ENCODE results near the gene SEBOX.

The SEBOX gene

GRCh38 chr17:28395426-28395825 lies 30.4 kb upstream of the SEBOX start:
- TF ChIP-seq CTCF (IDR thresholded peaks at IDR 0.05; ENCODE audit: insufficient read depth, low read length, missing control alignments): no peak
- H3K4me3 ChIP-seq (ENCODE audit: low read depth, low read length): no peak overlapping the region
- POLR2A ChIA-PET: interaction anchor here (1.4 kb wide), 1 partner anchor 11 kb away, joined by 4 read pairs; no protein-coding TSS in a partner anchor
- no peak for DNase-seq (ENCODE audit: low read depth, low spot score)
- CTCF ChIA-PET: no interaction called here

GRCh38 chr17:28394337-28395116 lies 29.5 kb upstream of the SEBOX start:
- TF ChIP-seq CTCF (IDR thresholded peaks at IDR 0.05; ENCODE audit: insufficient read depth, low read length, missing control alignments): no peak
- CTCF ChIA-PET: interaction anchor here (1.0 to 1.4 kb wide), 3 partner anchors 9 to 38 kb away, joined by 3 to 6 read pairs (median 4); partner anchors contain the start of gene POLDIP2
- DNase-seq (ENCODE audit: low read depth, low spot score): peak; percentile 54
- POLR2A ChIA-PET: interaction anchor here (1.4 kb wide), 1 partner anchor 10 kb away, joined by 4 read pairs; no protein-coding TSS in a partner anchor
- H3K4me3 ChIP-seq (ENCODE audit: low read depth, low read length): no peak overlapping the region

- TF ChIP-seq CTCF (IDR thresholded peaks at IDR 0.05; ENCODE audit: insufficient read depth, low read length, missing control alignments): no peak
- ChIA-PET POLR2A (no interaction called here), CTCF (no interaction called here)
- DNase-seq (ENCODE audit: low read depth, low spot score): no peak
- H3K4me3 ChIP-seq (ENCODE audit: low read depth, low read length): no peak overlapping the region
Measured at GRCh38 chr17:28392491-28392890, 27.5 kb upstream of the SEBOX start.

- TF ChIP-seq CTCF (IDR thresholded peaks at IDR 0.05; ENCODE audit: insufficient read depth, low read length, missing control alignments): no peak
- no peak for DNase-seq (ENCODE audit: low read depth, low spot score)
- POLR2A ChIA-PET: no interaction called here
- H3K4me3 ChIP-seq (ENCODE audit: low read depth, low read length): no peak overlapping the region
- CTCF ChIA-PET: interaction anchor here (0.6 to 0.8 kb wide), 3 partner anchors 14 to 31 kb away, joined by 3 to 5 read pairs (median 3); no protein-coding TSS in a partner anchor
Measured at GRCh38 chr17:28391401-28391800, 26.4 kb upstream of the SEBOX start.

- ChIA-PET CTCF (interaction anchor here (0.7 kb wide), 1 partner anchor 15 kb away, joined by 3 read pairs; no protein-coding TSS in a partner anchor), POLR2A (no interaction called here)
- H3K4me3 ChIP-seq (ENCODE audit: low read depth, low read length): no peak overlapping the region
- DNase-seq (ENCODE audit: low read depth, low spot score): no peak
- no peak for TF ChIP-seq CTCF (IDR thresholded peaks at IDR 0.05; ENCODE audit: insufficient read depth, low read length, missing control alignments)
Measured at GRCh38 chr17:28390984-28391383, 26.0 kb upstream of the SEBOX start.

GRCh38 chr17:28390563-28390962 lies 25.6 kb upstream of the SEBOX start:
- CTCF ChIA-PET: no interaction called here
- no peak for TF ChIP-seq CTCF (IDR thresholded peaks at IDR 0.05; ENCODE audit: insufficient read depth, low read length, missing control alignments)
- no peak overlapping the region for H3K4me3 ChIP-seq (ENCODE audit: low read depth, low read length)
- DNase-seq (ENCODE audit: low read depth, low spot score): no peak
- POLR2A ChIA-PET: no interaction called here

Data from AG04449 (cell line).